H7 (cell line): ENCODE results near the gene SLC43A2. TPM values are rescaled to one million over a fixed set of nuclear protein-coding genes. Genes with fewer than 3 reads are reported as not detected.

ENCODE experiments used
- DNase-seq: peaks from one replicate; pipeline ENCODE4 v3.0.0; 2012
- H3K27me3 ChIP-seq: 2 replicates; pipeline ENCODE4 v1.6.0; 2011; ENCODE audit warnings: mild to moderate bottlenecking, low read length; ENCODE audit not compliant: control insufficient read depth, insufficient read depth
- H3K36me3 ChIP-seq: replicated peaks from 2 replicates; pipeline ENCODE4 v1.5.1; 2011; ENCODE audit warnings: low read length; ENCODE audit not compliant: control insufficient read depth, insufficient read depth
- H3K4me3 ChIP-seq: 2 replicates; pipeline ENCODE4 v1.5.1; 2011; ENCODE audit warnings: low read depth, mild to moderate bottlenecking, control low read depth, low read length, moderate library complexity; ENCODE audit not compliant: insufficient read depth
- total RNA-seq: library from RNA; depleted of rRNA; stranded (reverse); fragments of >200 nt; shearing (Covaris generic); gene quantifications from 2 replicates; pipeline ENCODE4 v1.2.3, GENCODE V29; 2014

Gene SLC43A2
- total RNA-seq, 1 experiment from 2014 or later, result 36.0 TPM

- DNase-seq, result peak; percentile 84
- peaks cover 25% of the 10 kb centered on the region for H3K36me3 ChIP-seq
- H3K27me3 ChIP-seq, result peaks cover 8% of the 10 kb centered on the region
- peak overlapping the region; percentile 78 for H3K4me3 ChIP-seq
These were observed 19.7 kb upstream of the SLC43A2 start for GRCh38 chr17:1648173-1648962.

- Histone ChIP-seq H3K36me3 (peaks cover 20% of the 10 kb centered on the region), H3K27me3 (peaks cover 8% of the 10 kb centered on the region), H3K4me3 (no peak overlapping the region)
- peak; percentile 33 for DNase-seq
These were observed 19.2 kb upstream of the SLC43A2 start for GRCh38 chr17:1647802-1648171.

GRCh38 chr17:1646199-1646875 lies 17.7 kb upstream of the SLC43A2 start:
- peaks cover 8% of the 10 kb centered on the region for H3K36me3 ChIP-seq
- H3K27me3 ChIP-seq, result peaks cover 8% of the 10 kb centered on the region
- peak; percentile 49 for DNase-seq
- no peak overlapping the region for H3K4me3 ChIP-seq

- peaks cover 8% of the 10 kb centered on the region for H3K27me3 ChIP-seq
- peak within 1 kb of the TSS; percentile 21 for H3K4me3 ChIP-seq
- no peaks in the 10 kb centered on the region; the same call in 1 of the 2 replicates for H3K36me3 ChIP-seq
- DNase-seq, result peak; percentile 76
These were observed 16.9 kb upstream of the SLC43A2 start, which contains the start of gene SCARF1 for GRCh38 chr17:1645207-1646171. Gene SCARF1, minus strand, starts transcription at chr17:1645732. Its CDS starts 35 bp downstream, at chr17:1645697.

GRCh38 chr17:1644493-1645206 lies 16.0 kb upstream of the SLC43A2 start:
- Histone ChIP-seq H3K27me3 (peaks cover 8% of the 10 kb centered on the region), H3K36me3 (no peaks in the 10 kb centered on the region), H3K4me3 (no peak overlapping the region)
- DNase-seq, result peak; percentile 57

- Histone ChIP-seq H3K27me3 (peaks cover 8% of the 10 kb centered on the region), H3K4me3 (peak overlapping the region; percentile 53), H3K36me3 (no peaks in the 10 kb centered on the region)
- peak; percentile 62 for DNase-seq
These were observed 15.4 kb upstream of the SLC43A2 start for GRCh38 chr17:1643999-1644492.

GRCh38 chr17:1643293-1643998 lies 14.8 kb upstream of the SLC43A2 start:
- DNase-seq, result peak; percentile 99
- Histone ChIP-seq H3K4me3 (peak overlapping the region; percentile 53), H3K27me3 (peaks cover 8% of the 10 kb centered on the region), H3K36me3 (no peaks in the 10 kb centered on the region)

GRCh38 chr17:1641065-1641403 lies 12.4 kb upstream of the SLC43A2 start:
- no peak overlapping the region for H3K4me3 ChIP-seq
- DNase-seq, result peak; percentile 42
- H3K27me3 ChIP-seq, result peaks cover 8% of the 10 kb centered on the region
- no peaks in the 10 kb centered on the region for H3K36me3 ChIP-seq

GRCh38 chr17:1640329-1641064 lies 11.9 kb upstream of the SLC43A2 start:
- peak; percentile 55 for DNase-seq

GRCh38 chr17:1639549-1640180 lies 11.0 kb upstream of the SLC43A2 start:
- DNase-seq, result peak; percentile 72
- Histone ChIP-seq H3K4me3 (no peak overlapping the region), H3K36me3 (no peaks in the 10 kb centered on the region), H3K27me3 (peaks cover 5% of the 10 kb centered on the region)

More at GRCh38 chr17:1640329-1641064, 11.9 kb upstream of the SLC43A2 start:
- H3K27me3 ChIP-seq, result peaks cover 8% of the 10 kb centered on the region
- no peaks in the 10 kb centered on the region for H3K36me3 ChIP-seq
- no peak overlapping the region for H3K4me3 ChIP-seq

- no peaks in the 10 kb centered on the region for H3K27me3 ChIP-seq
- no peak overlapping the region for H3K4me3 ChIP-seq
- DNase-seq, result peak; percentile 47
- H3K36me3 ChIP-seq, result no peaks in the 10 kb centered on the region
These were observed 10.1 kb upstream of the SLC43A2 start for GRCh38 chr17:1638624-1639300.

GRCh38 chr17:1638171-1638590 lies 9.5 kb upstream of the SLC43A2 start:
- DNase-seq, result peak; percentile 63
- H3K27me3 ChIP-seq, result no peaks in the 10 kb centered on the region
- no peaks in the 10 kb centered on the region for H3K36me3 ChIP-seq
- H3K4me3 ChIP-seq, result no peak overlapping the region
